HCT116 (cell line): ENCODE data around the gene OS9. TPM values are rescaled to one million over a fixed set of nuclear protein-coding genes. Genes with fewer than 3 reads are reported as not detected.

Source experiments
- ATAC-seq: fragments of 200-7000 bp; cut with Tn5 transposase; 2 replicates; pipeline ENCODE4 v1.9.1; 2020; ENCODE audit warnings: mild to moderate bottlenecking, moderate library complexity
- BruUV-seq: library from RNA; stranded (reverse); fragments of 400-500 nt; replicated peaks from 2 replicates; lab custom pipeline; 2021; lab: Mats Ljungman, UMichigan
- CTCF ChIA-PET: fragments of 300-600 bp; sonication (Branson Sonifier 250); formaldehyde crosslinking; loops from one replicate; lab custom pipeline; 2021; ENCODE audit warnings: antibody characterized with exemption; lab: Charles Lee
- POLR2A ChIA-PET: fragments of 300-600, 350-600 bp; sonication (Branson Sonifier 250); formaldehyde crosslinking; loops from one replicate; lab custom pipeline; 2021; ENCODE audit warnings: antibody characterized with exemption; lab: Charles Lee
- RAD21 ChIA-PET, 2 experiments: fragments of 300-600 bp; sonication (Branson Sonifier 250); formaldehyde crosslinking; loops; one replicate each; lab custom pipeline; 2023; ENCODE audit warnings: low total read pairs in 2 of 2; ENCODE audit not compliant: uncharacterized antibody in 2 of 2, unreplicated experiment in 2 of 2, low non-redundant PET in 1 of 2; lab: Charles Lee
- DNase-seq: peaks from one replicate; pipeline ENCODE4 v3.0.0-alpha.2; 2010; ENCODE audit warnings: low read depth, low spot score
- H2AFZ ChIP-seq: fragments of 200-600 bp; shearing (Covaris generic), sonication (generic); 2 replicates; pipeline ENCODE4 v1.6.1; 2017; ENCODE audit warnings: low read depth, mixed run types, mixed read lengths, antibody characterized with exemption, low read length; ENCODE audit not compliant: poor library complexity, severe bottlenecking
- H3K27ac ChIP-seq: 2 replicates; pipeline ENCODE4 v1.5.1; 2012; ENCODE audit warnings: low read depth, low read length
- H3K27me3 ChIP-seq: fragments of 200-600 bp; sonication (generic); 2 replicates; pipeline ENCODE4 v1.6.1; 2016; ENCODE audit warnings: mixed run types, low read length, mixed read lengths; ENCODE audit not compliant: insufficient read depth
- H3K36me3 ChIP-seq, 2 experiments: fragments of 200-500 bp in 1 of 2; fragments of 200-600 bp in 1 of 2; sonication (Bioruptor generic) in 1 of 2; sonication (generic) in 1 of 2; 2 replicates each; pipeline versions ENCODE4 v1.5.1 to v1.6.1; 2014 to 2016; ENCODE audit warnings: low read length in 2 of 2, inconsistent platforms in 1 of 2, mixed read lengths in 1 of 2, mixed run types in 1 of 2; ENCODE audit not compliant: insufficient read depth in 2 of 2, control insufficient read depth in 1 of 2
- H3K4me1 ChIP-seq, 2 experiments: fragments of 200-600 bp in 1 of 2; sonication (generic) in 1 of 2; 2 replicates each; pipeline versions ENCODE4 v1.5.1 to v1.6.1; 2012 to 2017; ENCODE audit warnings: low read length in 2 of 2, inconsistent platforms in 1 of 2, mild to moderate bottlenecking in 1 of 2, mixed read lengths in 1 of 2, mixed run types in 1 of 2, moderate library complexity in 1 of 2; ENCODE audit not compliant: insufficient read depth in 2 of 2, control insufficient read depth in 1 of 2
- H3K4me2 ChIP-seq: fragments of 200-600 bp; sonication (generic); 2 replicates; pipeline ENCODE4 v1.6.1; 2017; ENCODE audit warnings: mixed run types, low read length, mixed read lengths
- H3K4me3 ChIP-seq, 2 experiments: fragments of 200-600 bp in 1 of 2; sonication (generic) in 1 of 2; replicated peaks in 1 of 2; 2 replicates each; pipeline ENCODE4 v1.5.1; 2011 to 2016; ENCODE audit warnings: low read length in 2 of 2, control low read depth in 1 of 2, low read depth in 1 of 2, mild to moderate bottlenecking in 1 of 2, mixed read lengths in 1 of 2, mixed run types in 1 of 2
- H3K79me2 ChIP-seq: fragments of 200-600 bp; sonication (generic); 2 replicates; pipeline ENCODE4 v1.6.1; 2017; ENCODE audit warnings: mild to moderate bottlenecking, mixed run types, low read length, moderate library complexity, mixed read lengths; ENCODE audit not compliant: insufficient read depth
- H3K9ac ChIP-seq: fragments of 200-600 bp; sonication (generic); 2 replicates; pipeline ENCODE4 v1.6.1; 2016; ENCODE audit warnings: low read length, mixed read lengths
- H3K9me2 ChIP-seq: fragments of 200-600 bp; sonication (generic), shearing (Covaris generic); 2 replicates; pipeline ENCODE4 v1.6.1; 2017; ENCODE audit warnings: mixed run types, mild to moderate bottlenecking, moderate library complexity; ENCODE audit not compliant: insufficient read depth
- H3K9me3 ChIP-seq, 2 experiments: fragments of 200-500 bp in 1 of 2; fragments of 200-600 bp in 1 of 2; sonication (Bioruptor generic) in 1 of 2; sonication (generic) in 1 of 2; 2 replicates each; pipeline ENCODE4 v1.6.1; 2014 to 2017; ENCODE audit warnings: low read length in 2 of 2, mixed read lengths in 2 of 2, inconsistent platforms in 1 of 2, low read depth in 1 of 2, mild to moderate bottlenecking in 1 of 2, mixed run types in 1 of 2, moderate library complexity in 1 of 2; ENCODE audit not compliant: control insufficient read depth in 1 of 2, insufficient read depth in 1 of 2
- H4K20me1 ChIP-seq: fragments of 200-600 bp; sonication (generic), shearing (Covaris generic); 2 replicates; pipeline ENCODE4 v1.6.1; 2017; ENCODE audit warnings: mixed run types, mild to moderate bottlenecking, moderate library complexity; ENCODE audit not compliant: insufficient read depth
- FOSL1 ChIP-seq: IDR thresholded peaks from 2 replicates; pipeline ENCODE4 v1.6.1; 2012; ENCODE audit warnings: low read depth
- JUND ChIP-seq: IDR thresholded peaks from 2 replicates; pipeline ENCODE4 v1.6.1; 2012
- RAD21 ChIP-seq: IDR thresholded peaks from 2 replicates; pipeline ENCODE4 v1.6.1; 2012; ENCODE audit warnings: low read depth, mild to moderate bottlenecking
- SIN3A ChIP-seq: IDR thresholded peaks from 2 replicates; pipeline ENCODE4 v1.6.1; 2012; ENCODE audit warnings: low read depth
- SP1 ChIP-seq: IDR thresholded peaks from 2 replicates; pipeline ENCODE4 v1.6.1; 2012; ENCODE audit warnings: low read depth
- SRF ChIP-seq: IDR thresholded peaks from 2 replicates; pipeline ENCODE4 v1.6.1; 2012; ENCODE audit warnings: low read depth
- TCF7L2 ChIP-seq: IDR thresholded peaks from 2 replicates; pipeline ENCODE4 v1.7.0; 2011; ENCODE audit warnings: borderline replicate concordance, inconsistent platforms; ENCODE audit not compliant: insufficient read depth, insufficient read length; ENCODE audit errors: extremely low read depth
- YY1 ChIP-seq: IDR thresholded peaks from 2 replicates; pipeline ENCODE4 v1.6.1; 2011; ENCODE audit warnings: low read length, low read depth, moderate library complexity, mild to moderate bottlenecking; ENCODE audit not compliant: insufficient replicate concordance; ENCODE audit errors: extremely low read depth
- ZBTB33 ChIP-seq: IDR thresholded peaks from 2 replicates; pipeline ENCODE4 v1.6.1; 2011; ENCODE audit warnings: mild to moderate bottlenecking, low read length, moderate library complexity; ENCODE audit not compliant: insufficient replicate concordance; ENCODE audit errors: extremely low read depth
- ZFX ChIP-seq: fragments of 450-650 bp; IDR thresholded peaks from 2 replicates; pipeline ENCODE4 v1.6.1; 2017
- intact Hi-C: fragments of 100-400 bp; cut with micrococcal nuclease; formaldehyde crosslinking; loops from 2 replicates; pipeline ENCODE4 v1.10.0; 2022
- total RNA-seq: library from RNA; stranded (reverse); gene quantifications from one replicate; pipeline ENCODE4 v1.2.1, GENCODE V29; 2021; ENCODE audit not compliant: unreplicated experiment

OS9 gene
- total RNA-seq, 1 experiment from 2014 or later = 98.4 TPM

- Histone ChIP-seq H3K9ac (no peak overlapping the region), H3K9me2 (no peaks in the 10 kb centered on the region), H2AFZ (no peak overlapping the region), H3K4me3 (no peak overlapping the region), H3K4me1 (peaks cover 4 to 10% of the 10 kb centered on the region in 2 experiments; a peak in 3 of 4 replicates), H3K4me2 (no peak overlapping the region), H4K20me1 (no peaks in the 10 kb centered on the region), H3K36me3 (peaks cover 4 to 6% of the 10 kb centered on the region in 2 experiments; a peak in 2 of 4 replicates), H3K27ac (no peak overlapping the region), H3K79me2 (0 out of 2 replicates have a peak, but pooled peaks cover 6% of the 10 kb centered on the region), H3K9me3 (no peaks in the 10 kb centered on the region), H3K27me3 (no peaks in the 10 kb centered on the region)
- ChIA-PET RAD21 (no interaction called here), CTCF (no interaction called here), POLR2A (no interaction called here)
- TF ChIP-seq TCF7L2 (no peak), FOSL1 (no peak), RAD21 (no peak), JUND (no peak), SP1 (no peak), SIN3A (no peak), SRF (no peak), YY1 (no peak), ZBTB33 (no peak), ZFX (no peak)
- ATAC-seq (no peak), DNase-seq (no peak)
- intact Hi-C loops = no loop called here
- BruUV-seq = no TSS peak
Measured at GRCh38 chr12:57695770-57696432, 2.0 kb downstream of the OS9 start.
